Measurements from ENCODE around the gene RNU5B-1.
A peak's percentile ranks its signal among the peaks of the same experiment; 100 is the strongest.
"Not testable (repeated sequence)": the region's sequence is repeated elsewhere in the genome, so short reads cannot be mapped to it uniquely, and the experiment has no call there.

RNU5B-1 gene

DNA sequence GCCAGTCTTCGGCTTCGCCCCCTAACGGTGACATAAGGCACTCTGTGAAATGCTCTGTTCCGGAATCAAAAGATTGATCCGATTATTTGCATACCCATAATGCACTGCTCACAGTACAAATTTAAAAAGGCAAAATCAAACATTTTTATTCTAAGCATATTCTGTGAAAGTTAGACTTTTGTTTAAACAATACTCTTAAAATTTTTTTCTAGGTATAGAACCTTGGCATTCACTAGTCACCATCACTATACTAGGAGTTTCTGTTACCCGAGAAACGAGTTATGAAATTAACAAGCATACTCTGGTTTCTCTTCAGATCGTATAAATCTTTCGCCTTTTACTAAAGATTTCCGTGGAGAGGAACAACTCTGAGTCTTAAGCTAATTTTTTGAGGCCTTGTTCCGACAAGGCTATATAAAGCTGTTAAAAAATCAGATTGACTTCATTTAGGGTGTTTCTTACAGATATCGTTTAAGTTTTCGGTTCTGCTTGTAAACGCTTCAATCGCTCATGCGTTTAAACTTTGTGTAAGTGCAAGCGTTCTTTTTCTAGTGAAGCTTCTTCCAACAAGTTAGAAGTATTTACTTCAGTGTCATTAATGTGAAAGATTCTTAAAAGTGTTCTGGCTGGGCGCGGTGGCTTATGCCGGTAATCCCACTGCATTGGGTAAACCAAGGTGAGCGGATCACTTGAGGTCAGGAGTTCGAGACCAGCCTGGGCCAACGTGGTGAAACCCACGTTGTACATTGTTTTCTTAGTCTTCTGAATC is at the start of gene RNU5B-1:
TSS of gene RNU5B-1 (plus strand) at position 297 of the 769 bp plus-strand sequence.
- peak; percentile 64 for DNase-seq (ENCODE audit: low read depth, low spot score)

DNA sequence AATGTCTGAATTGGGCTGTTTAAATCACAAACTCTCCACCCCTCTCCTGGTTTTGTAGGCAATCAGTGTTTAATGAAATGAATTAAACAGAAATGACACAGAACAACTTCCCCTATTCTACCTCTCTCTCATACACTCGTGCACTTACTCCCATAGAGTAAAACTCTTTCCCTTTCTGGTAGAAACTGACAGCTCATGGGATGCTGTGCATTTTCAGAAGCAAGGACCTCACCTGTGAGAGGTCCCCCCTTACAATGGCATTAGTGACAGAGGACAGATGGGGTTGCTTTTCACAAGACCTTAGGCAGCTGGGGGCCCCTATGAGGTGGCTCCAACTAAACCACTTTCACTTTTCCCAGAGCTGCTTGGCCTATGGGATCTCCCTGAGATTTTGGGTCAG is 49.7 kb upstream of the RNU5B-1 start:
- no peak for DNase-seq (ENCODE audit: low read depth, low spot score)

DNA sequence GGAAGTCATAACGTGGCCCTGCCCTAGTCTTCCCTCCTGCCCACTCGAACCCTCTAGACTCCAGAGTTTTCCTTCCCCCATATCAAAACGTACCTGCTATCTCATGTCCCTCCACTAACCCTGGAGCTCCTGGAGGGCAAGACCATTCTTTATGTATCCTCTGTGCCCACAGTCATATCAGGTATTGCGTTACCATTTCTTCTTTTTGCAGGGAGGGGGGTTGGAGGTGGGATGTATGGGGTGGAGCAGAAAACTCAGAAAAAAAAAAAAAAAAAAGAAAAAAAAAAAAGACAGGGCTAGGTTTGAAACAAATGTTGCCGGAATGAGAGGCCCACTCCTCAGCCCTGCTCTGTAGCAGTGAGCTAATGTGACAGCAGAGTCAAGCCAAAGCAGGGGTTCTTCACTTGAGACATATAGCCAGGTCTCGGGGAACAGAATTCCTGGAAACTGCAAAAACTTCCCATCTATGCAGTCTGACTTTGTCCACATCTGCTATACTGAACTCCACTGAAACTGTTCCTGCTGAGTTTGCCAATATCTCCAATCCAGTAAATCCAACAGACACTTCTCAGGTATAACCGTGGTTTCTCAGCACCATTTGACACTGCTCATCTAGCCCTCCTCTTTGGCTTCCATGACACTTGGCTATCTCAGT is 48.9 kb upstream of the RNU5B-1 start:
- no peak for DNase-seq (ENCODE audit: low read depth, low spot score)

DNA sequence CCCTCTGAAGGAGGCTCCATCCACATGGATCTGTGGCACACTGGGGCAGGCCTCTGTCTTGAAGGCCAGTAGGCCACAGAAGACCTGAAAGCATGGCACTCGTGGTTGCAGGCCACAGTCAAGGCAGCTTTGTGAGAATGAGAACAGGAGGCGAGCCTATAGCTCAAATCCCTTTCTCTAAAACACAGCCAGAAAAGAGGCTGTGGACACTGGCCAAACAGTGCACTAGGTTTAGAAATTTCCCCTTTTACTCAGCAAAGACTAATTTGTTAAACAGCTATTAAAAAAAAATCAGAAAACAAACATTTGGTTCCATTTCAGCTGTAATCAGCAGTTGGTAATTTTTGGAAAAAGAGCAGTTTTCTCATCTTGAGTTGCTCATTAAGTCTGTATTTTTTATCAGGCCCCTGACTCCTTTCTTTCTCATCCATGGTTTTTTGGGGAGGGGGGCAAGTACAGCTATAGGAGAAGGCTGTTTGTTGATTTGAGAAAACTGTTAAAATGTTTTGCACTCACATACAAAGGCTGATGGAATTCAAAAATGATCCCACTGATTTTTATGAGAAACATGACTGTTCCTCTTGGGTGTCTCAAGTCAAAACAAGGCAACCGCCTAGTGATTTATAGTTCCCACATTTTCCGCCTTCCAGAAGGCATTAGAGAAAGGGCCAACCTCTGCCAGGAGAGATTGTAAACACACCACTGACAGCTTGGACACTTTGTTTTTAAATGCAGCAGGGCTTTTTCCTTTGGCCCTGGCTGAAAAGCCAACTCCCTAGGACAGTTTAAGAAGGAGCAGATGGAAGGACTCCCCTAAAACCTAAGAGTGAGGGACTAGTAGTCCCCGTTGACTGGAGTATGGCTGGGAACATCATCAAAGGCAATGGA is 45.9 kb upstream of the RNU5B-1 start:
- no peak for DNase-seq (ENCODE audit: low read depth, low spot score)

DNA sequence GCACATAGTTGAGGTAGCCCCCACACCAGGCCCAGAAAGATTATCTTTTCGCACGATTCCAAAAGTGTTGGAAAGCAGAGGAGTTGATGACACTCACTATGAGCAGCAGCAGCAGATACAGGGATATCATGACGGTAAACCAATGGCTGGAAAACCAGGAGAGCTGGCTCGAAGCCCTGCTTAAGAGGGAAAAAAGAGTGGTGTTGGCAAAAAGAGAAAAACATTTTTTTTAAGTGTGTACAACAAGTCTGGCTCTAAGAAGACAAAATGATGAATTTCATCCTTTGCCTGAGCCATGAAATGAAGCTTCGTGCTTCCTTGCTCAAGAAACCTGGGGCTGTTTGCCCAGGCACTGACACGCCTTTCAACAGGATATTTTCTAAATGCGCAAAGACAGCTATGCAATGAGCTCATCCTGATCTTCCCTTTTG is 45.1 kb upstream of the RNU5B-1 start:
- no peak for DNase-seq (ENCODE audit: low read depth, low spot score)

DNA sequence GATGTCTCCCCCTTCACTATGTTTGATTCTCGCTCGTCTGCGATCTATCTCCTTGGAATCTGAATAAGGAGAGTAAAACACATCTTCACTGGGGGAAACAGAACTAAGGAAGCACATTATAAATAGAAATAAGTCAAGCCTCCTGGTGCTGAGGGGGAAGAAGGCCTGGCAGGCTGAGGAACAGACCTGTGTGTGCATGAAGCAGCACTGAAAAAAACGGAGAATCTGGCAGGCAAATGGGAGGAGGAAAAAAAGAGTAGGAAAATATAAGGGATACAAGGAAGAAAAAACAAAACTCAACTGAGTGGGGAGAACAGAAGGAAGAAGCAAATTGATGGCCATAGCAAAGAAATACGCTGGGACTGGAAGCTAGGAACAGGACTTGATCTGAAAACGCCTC is 43.5 kb upstream of the RNU5B-1 start:
- no peak for DNase-seq (ENCODE audit: low read depth, low spot score)

DNA sequence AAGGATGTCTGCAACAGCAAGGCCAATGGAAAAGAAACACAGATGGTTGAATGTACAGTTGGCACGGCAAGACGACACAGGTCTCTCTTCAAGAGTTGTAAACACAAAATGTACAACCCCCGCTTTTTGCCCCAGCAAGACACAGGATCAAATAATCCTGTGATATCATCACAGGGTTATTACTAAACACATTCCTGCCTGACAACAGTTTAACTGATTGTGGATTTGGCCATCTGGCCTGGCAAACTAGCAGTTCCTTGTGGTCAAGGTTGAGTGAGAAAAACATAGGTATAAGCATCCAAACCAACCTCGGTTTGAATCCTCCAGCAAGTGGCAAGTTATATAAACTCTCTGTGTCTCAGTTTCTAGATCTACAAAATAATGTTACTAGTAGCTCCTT is 41.2 kb upstream of the RNU5B-1 start:
- no peak for DNase-seq (ENCODE audit: low read depth, low spot score)

DNA sequence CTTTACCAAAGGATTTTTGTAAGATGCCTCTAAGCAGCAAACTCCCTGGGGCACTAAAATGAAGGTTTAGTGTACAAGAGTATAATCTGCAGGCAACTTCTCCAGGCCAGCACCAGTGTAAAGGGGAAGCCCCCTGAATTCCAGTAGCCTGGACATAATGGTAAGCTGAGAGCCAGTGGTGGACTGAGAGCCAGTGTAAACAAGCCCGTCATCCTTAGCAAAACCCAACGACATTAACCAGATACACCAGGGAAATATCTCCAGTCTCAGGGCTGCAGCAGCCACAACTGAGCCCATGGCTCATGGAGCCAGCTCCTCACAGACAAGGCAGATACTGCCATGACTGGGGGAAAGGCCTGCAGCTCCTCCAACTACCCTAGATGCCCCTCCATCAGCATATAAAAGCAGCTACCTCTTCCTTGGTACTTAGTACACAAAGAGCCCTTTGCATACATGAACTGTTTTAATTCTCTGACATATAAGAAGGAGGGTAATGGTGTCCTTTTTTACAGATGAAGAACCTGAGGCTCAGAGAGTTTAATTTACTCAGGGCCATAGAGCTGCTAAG is 39.5 kb upstream of the RNU5B-1 start:
- no peak for DNase-seq (ENCODE audit: low read depth, low spot score)

DNA sequence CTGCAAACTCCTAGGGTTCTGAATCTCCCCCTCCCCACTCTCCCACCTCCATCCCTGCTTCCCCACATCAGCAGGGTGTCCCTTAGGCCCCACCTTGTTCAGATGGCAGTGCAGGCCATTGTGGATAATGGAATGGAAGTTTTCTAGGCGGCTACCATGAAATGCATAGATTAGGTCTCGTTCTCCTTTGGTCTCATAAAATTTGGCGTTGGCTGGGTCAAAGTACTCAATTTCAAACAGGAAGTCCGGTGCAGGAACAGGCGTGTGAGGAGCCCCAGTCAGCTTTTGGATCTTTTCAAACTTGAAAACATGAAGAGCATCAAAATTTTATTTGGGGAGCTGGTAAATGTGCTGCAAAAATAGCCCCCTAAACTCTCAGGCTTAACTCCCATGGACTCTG is 38.0 kb upstream of the RNU5B-1 start:
- no peak for DNase-seq (ENCODE audit: low read depth, low spot score)

DNA sequence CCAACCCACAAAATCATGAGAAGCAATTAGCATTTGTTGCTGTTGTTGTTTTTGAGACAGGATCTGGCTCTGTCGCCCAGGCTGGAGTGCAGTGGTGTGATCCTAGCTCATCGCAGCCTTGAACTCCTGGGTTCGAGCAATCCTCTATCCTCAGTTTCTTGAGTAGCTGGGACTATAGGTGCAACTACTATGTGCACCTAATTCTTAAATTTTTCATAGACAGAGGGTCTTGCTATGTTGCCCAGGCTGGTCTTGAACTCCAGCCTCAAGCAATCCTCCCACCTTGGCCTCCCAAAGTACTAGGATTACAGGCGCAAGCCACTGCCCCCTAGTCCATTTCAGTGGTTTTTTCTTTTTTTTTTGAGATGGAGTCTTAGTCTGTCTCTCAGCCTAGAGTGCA is 36.1 kb upstream of the RNU5B-1 start:
- no peak for DNase-seq (ENCODE audit: low read depth, low spot score)

DNA sequence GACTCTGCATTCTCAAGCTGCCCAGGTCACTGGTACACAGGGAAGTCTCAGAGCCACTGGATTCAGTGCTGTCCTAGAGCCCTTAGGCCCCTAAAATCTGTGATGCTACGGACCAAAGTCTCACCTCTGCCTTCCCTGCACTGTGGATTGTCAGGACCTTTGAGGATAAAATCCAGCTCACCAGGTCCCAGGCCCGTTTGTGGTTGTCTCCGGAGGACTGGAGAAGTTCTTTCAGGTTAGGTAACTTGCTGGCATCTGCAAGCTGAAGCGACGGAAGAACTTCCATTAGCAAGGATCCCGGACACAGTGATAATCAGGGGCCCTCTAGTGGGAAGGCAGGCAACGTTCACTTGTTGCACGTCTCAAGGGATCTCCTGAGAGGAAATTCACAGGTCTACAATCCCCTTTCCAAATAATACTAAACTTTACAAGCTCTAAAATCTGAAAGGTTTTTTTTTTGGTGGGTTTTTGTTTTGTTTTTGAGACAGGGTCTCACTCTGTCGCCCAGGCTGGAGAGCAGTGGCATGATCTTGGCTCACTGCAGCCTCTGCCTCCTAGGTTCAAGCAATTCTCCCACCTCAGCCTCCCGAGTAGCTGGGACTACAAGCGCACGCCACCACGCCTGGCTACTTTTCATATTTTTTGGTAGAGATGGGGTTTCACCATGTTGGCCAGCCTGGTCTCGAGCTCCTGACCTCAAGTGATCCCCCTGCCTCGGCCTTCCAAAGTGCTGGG is 33.5 kb upstream of the RNU5B-1 start:
- not testable (repeated sequence) for DNase-seq (ENCODE audit: low read depth, low spot score)

DNA sequence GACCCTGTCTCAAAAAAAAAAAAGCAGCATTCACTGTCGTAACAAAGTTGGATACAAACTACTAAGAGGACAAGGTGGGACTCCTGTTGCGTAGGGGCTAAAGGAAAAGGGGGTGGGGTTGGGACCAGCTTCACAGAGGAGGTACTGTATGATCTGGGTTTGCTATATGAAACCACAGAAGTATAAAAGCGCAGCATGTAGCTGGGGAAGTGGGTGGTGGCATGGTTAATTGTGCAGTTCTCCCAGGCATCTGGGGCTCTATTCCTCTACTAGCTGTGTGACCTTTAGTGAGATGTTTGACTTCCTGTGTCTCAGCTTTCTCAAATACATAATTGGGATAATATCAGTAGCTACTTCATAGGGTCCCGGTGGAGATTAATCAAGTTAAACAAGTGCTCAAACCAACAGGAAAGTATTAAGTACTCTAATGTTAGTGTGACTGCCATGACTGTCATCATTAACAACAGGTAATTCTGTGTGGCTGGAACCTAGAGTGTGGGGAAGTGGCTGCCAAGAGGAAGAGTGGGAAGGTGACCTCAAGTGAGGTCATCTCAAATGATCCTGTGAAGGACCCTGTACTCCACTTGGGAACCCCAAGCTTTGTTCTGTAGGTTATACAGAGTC is 29.3 kb upstream of the RNU5B-1 start:
- DNase-seq (ENCODE audit: low read depth, low spot score), result no peak

DNA sequence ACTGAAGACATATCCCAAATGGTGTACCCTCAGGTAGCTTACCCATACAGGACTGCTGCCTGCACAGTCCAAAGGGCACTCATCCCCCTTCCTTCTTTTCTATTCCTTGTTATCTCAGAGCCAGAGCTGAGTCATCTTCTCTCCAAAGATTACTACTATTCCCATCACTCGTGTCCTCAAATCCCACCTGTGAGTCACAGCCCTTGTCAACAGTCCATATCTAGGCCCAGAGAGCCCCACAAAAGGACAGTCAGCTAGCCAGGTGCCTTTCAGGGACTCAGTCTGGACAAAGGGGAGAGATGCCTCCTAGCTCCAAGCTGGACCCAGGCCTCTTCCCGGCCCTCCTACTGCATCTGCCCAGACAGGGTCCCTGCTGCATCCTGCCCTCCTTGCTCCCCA is 28.8 kb upstream of the RNU5B-1 start:
- DNase-seq (ENCODE audit: low read depth, low spot score), result no peak

DNA sequence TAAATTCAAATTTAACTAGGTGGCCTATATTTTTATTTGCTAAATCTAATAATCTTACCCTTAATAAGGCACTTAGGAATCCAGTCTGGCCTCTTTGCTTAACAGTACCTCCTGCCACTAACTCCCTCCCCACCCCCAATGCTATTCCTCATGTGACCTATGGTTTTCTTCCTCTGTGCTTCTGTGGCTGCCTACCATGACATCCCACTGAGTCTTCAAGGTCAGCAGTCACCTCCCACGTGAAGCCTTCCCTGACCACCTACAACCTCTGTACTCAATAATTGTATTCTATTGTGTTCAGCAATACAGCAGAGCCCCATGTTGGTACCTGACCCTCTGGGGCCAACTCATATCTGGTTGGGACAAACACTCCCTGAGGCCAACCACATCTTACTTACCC is 27.5 kb upstream of the RNU5B-1 start:
- DNase-seq (ENCODE audit: low read depth, low spot score), result no peak

DNA sequence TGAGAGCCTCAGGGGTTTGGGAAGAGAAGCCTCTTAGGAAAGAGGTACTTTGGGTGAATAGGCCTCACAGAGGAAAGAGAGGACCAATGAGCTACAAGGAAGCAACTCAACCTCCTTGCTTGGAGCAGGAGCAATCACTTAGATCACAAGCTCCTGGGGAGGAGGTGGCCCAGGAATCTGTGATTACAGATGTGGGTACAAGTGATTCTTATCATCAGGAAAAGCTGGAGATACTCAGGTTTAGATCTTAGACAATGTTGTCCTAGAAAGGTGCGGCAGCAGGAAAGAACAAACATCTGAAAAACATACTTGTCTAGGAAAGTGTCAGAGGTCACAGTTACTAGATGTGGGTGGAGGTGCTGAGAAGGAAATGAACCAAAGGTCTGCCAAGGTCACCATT is 26.0 kb upstream of the RNU5B-1 start:
- no peak for DNase-seq (ENCODE audit: low read depth, low spot score)

DNA sequence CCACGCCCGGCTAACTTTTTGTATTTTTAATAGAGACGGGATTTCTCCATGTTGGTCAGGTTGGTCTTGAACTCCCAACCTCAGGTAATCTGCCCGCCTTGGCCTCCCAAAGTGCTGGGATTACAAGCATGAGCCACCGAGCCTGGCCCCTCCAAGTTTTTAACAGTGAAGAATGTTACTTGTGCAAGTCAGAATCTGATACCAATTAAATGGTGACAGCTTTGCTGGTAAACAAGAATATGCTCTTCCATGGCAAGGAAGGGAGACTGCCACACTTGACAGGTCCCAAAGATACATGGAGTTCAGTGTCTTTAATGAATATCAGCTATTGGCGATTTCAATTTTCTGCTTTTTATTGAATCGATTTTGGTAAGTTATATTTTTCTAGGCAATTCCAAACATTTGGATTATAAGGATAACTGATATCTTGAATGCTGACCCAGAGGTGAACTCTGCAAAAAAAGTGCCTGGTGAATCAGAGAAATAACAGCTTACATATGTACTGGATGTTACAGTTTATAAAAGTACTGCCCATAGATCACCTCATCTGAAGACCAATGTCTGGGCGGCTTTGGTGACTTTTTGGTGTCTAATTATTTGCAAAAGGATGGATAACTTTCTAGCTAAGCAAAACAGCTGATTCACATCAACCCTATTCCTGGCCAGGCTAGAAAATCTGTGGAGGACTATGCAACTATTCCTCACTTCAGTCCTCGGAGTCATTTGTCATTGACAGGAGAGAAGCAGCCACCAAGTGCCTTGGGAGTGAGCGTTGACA is 19.0 kb upstream of the RNU5B-1 start:
- no peak for DNase-seq (ENCODE audit: low read depth, low spot score)

DNA sequence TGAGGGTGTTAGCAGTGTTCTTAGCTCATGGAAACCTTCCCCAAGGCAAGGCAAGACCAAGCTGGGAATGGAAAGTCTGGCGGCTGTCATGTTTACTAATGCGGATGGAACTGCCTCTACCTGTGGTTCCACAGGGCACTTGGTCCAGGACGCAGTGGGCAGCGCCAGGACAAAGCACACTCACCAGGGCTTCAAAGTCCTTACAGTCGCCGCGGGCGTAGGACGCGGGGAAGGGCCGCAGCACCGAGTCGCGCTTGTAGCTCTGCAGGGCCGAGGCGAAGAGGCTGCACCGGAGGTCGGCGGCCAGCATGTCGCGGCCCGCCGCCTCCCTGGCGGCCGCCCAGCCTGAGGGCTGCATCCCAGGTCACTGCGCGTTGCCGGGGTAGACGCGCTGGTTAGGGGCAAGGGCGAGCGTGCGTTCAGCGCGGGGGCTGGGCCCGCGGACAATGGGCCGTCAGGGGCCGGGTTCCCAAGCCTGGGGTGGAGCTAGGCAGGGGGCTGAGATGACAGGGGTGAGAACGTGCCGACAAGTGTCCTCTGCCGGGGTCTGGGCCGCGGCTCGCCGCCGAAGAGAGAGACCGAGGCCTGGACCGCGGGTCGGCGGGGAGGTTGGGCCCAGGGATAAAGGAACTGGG is 18.3 kb upstream of the RNU5B-1 start:
- DNase-seq (ENCODE audit: low read depth, low spot score), result no peak

DNA sequence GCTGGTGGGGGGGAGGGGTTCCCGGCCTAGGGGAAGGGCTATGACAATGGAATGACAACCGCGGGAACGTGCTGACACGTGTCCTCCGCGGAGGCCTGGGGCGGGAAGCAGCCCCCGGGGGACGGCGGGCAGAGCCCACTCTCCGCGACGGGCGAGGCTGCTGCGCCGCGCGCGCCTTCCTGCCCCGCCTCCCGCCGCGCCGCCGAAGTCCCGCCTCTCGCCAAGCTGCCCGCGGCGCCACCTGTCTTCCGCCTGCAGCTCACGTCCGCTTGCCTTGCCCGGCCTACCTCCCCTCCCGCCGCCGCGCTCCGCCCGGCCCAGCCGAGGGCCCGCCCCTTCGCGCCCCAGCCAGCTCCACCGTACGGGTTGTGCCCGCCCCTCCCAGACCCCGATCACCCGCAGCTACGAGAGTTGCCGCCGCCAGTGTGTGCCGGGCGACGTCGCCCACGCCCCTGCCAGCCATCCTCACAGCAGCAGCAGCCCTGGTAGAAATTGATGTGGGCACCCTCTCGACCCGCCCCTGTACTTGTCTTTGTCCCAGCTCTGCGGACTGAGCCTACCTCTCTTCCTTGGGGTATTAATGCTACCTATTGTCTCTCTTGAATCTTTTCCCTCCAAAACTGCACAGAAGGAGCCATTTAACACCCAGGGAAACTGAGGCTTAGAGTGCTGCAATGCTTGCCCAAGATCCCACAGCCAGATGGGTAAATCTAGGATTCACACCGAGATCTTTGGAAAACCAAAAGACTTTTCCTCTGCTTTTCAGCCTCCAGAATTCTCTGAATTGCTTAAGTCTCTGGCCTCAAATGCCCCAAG is 17.6 kb upstream of the RNU5B-1 start, which contains the start of gene PARP16:
TSS of gene PARP16 (minus strand) at position 180 of the 816 bp plus-strand sequence. CDS start 457 bp downstream, outside the sequence.
- peak; percentile 78 for DNase-seq (ENCODE audit: low read depth, low spot score)

DNA sequence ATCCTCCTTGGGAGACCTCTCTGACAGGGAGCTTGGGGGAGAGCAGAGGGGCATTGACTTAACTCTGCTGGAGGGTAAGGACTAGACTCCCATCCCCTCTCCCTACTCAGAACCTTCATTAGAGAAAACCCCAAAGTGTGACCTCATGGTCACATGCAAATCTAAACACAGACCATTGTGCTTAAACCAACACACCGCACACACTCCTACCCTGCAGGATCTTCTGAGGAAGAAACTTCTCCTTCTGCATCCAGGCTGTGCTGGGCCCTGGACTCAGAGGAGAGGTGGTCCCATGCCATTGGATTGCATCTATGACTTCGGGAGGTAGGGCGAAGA is 17.0 kb upstream of the RNU5B-1 start:
- DNase-seq (ENCODE audit: low read depth, low spot score), result no peak

All from activated CD4-positive, CD25-positive, alpha-beta regulatory T cell treated with anti-CD3 and anti-CD28 coated beads, Interleukin-2, amount 50 U/mL, for 16 hours (primary cell).